Panc1 (cell line): ENCODE data around the gene DDX24. TPM values are rescaled to one million over a fixed set of nuclear protein-coding genes. Genes with fewer than 3 reads are reported as not detected.

ENCODE experiments used
- ATAC-seq: fragments of 200-7000 bp; cut with Tn5 transposase; 2 replicates; pipeline ENCODE4 v1.9.1; 2020; ENCODE audit warnings: mild to moderate bottlenecking, moderate library complexity
- BruUV-seq: library from RNA; stranded (reverse); fragments of 400-500 nt; replicated peaks from 2 replicates; lab custom pipeline; 2021; lab: Mats Ljungman, UMichigan
- CTCF ChIA-PET: fragments of 300-600 bp; sonication (Branson Sonifier 250); formaldehyde crosslinking; loops from one replicate; lab custom pipeline; 2022; ENCODE audit warnings: antibody characterized with exemption; lab: Charles Lee
- POLR2A ChIA-PET: fragments of 300-600 bp; sonication (Branson Sonifier 250); formaldehyde crosslinking; loops from one replicate; lab custom pipeline; 2022; ENCODE audit warnings: antibody characterized with exemption; lab: Charles Lee
- DNase-seq: peaks from one replicate; pipeline ENCODE4 v3.0.0-alpha.2; 2010; ENCODE audit warnings: low read depth, low spot score
- H3K27ac ChIP-seq: 2 replicates; pipeline ENCODE4 v1.5.1; 2011; ENCODE audit warnings: mild to moderate bottlenecking, low read length, inconsistent platforms
- H3K27me3 ChIP-seq: fragments of 200-500 bp; sonication (Bioruptor generic); 2 replicates; pipeline ENCODE4 v1.6.0; 2014; ENCODE audit warnings: low read length, inconsistent platforms; ENCODE audit not compliant: control insufficient read depth, insufficient read depth
- H3K36me3 ChIP-seq: fragments of 200-500 bp; sonication (Bioruptor generic); 2 replicates; pipeline ENCODE4 v1.5.1; 2014; ENCODE audit warnings: inconsistent platforms, mild to moderate bottlenecking, low read length, moderate library complexity; ENCODE audit not compliant: control insufficient read depth, insufficient read depth
- H3K4me1 ChIP-seq: 2 replicates; pipeline ENCODE4 v1.5.1; 2011; ENCODE audit warnings: inconsistent platforms, mild to moderate bottlenecking, low read length, moderate library complexity; ENCODE audit not compliant: control insufficient read depth, insufficient read depth
- H3K4me3 ChIP-seq, 2 experiments: 2 replicates each; pipeline ENCODE4 v1.5.1; 2011 to 2012; ENCODE audit warnings: low read depth in 2 of 2, low read length in 2 of 2, mild to moderate bottlenecking in 2 of 2, inconsistent platforms in 1 of 2, moderate library complexity in 1 of 2
- H3K9me3 ChIP-seq: fragments of 200-500 bp; sonication (Bioruptor generic); 2 replicates; pipeline ENCODE4 v1.5.1; 2014; ENCODE audit warnings: low read depth, mild to moderate bottlenecking, inconsistent platforms, low read length, moderate library complexity; ENCODE audit not compliant: control insufficient read depth, insufficient read depth
- POLR2AphosphoS5 ChIP-seq: IDR thresholded peaks from 2 replicates; pipeline ENCODE4 v1.6.1; 2012; ENCODE audit warnings: mild to moderate bottlenecking, low read depth, low read length, moderate library complexity
- SIN3A ChIP-seq: IDR thresholded peaks from 2 replicates; pipeline ENCODE4 v1.6.1; 2012; ENCODE audit warnings: low read depth, mild to moderate bottlenecking, low read length, moderate library complexity, borderline replicate concordance; ENCODE audit not compliant: insufficient read depth
- TCF7L2 ChIP-seq: IDR thresholded peaks from 2 replicates; pipeline ENCODE4 v1.6.1; 2011; ENCODE audit warnings: mild to moderate bottlenecking, low read depth, low read length, inconsistent platforms
- in situ Hi-C: cut with HindIII; loops from 2 replicates; pipeline ENCODE4 v1.10.0; 2016; ENCODE audit warnings: low sequenced_read_pairs, low pct_unique_long_range_greater_than_20kb
- intact Hi-C: fragments of 100-400 bp; cut with micrococcal nuclease; formaldehyde crosslinking; loops from one replicate; pipeline ENCODE4 v1.10.0; 2022; ENCODE audit not compliant: unreplicated experiment
- total RNA-seq: library from RNA; stranded (reverse); gene quantifications from one replicate; pipeline ENCODE4 v1.2.1, GENCODE V29; 2021; ENCODE audit not compliant: unreplicated experiment
- TF ChIP-seq, protein P1 (sequence below), 2 experiments: IDR thresholded peaks; 2 replicates each; pipeline ENCODE4 v1.6.1; 2011 to 2012; ENCODE audit warnings: low read depth in 2 of 2, control low read depth in 1 of 2, low read length in 1 of 2, mild to moderate bottlenecking in 1 of 2, moderate library complexity in 1 of 2; ENCODE audit not compliant: insufficient read depth in 1 of 2
- TF ChIP-seq, protein P2 (sequence below): fragments of 450-650 bp; IDR thresholded peaks from 2 replicates; pipeline ENCODE4 v1.5.1; 2017; ENCODE audit warnings: mild to moderate bottlenecking

The DDX24 gene
- total RNA-seq, 1 experiment from 2014 or later: 103 TPM

- intact Hi-C loops (no loop called here), in situ Hi-C loops (no loop called here)
- ChIA-PET CTCF (no interaction called here), POLR2A (no interaction called here)
- Histone ChIP-seq H3K36me3 (no peaks in the 10 kb centered on the region), H3K4me3 (no peak overlapping the region), H3K27ac (no peak overlapping the region), H3K9me3 (no peaks in the 10 kb centered on the region), H3K4me1 (peaks cover 4% of the 10 kb centered on the region), H3K27me3 (no peaks in the 10 kb centered on the region)
- no peak for ATAC-seq
- no TSS peak for BruUV-seq
- no peak for DNase-seq
- no peak for TF ChIP-seq SIN3A
- no peak for TF ChIP-seq POLR2AphosphoS5
- TF ChIP-seq, protein P1, sequence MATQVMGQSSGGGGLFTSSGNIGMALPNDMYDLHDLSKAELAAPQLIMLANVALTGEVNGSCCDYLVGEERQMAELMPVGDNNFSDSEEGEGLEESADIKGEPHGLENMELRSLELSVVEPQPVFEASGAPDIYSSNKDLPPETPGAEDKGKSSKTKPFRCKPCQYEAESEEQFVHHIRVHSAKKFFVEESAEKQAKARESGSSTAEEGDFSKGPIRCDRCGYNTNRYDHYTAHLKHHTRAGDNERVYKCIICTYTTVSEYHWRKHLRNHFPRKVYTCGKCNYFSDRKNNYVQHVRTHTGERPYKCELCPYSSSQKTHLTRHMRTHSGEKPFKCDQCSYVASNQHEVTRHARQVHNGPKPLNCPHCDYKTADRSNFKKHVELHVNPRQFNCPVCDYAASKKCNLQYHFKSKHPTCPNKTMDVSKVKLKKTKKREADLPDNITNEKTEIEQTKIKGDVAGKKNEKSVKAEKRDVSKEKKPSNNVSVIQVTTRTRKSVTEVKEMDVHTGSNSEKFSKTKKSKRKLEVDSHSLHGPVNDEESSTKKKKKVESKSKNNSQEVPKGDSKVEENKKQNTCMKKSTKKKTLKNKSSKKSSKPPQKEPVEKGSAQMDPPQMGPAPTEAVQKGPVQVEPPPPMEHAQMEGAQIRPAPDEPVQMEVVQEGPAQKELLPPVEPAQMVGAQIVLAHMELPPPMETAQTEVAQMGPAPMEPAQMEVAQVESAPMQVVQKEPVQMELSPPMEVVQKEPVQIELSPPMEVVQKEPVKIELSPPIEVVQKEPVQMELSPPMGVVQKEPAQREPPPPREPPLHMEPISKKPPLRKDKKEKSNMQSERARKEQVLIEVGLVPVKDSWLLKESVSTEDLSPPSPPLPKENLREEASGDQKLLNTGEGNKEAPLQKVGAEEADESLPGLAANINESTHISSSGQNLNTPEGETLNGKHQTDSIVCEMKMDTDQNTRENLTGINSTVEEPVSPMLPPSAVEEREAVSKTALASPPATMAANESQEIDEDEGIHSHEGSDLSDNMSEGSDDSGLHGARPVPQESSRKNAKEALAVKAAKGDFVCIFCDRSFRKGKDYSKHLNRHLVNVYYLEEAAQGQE (IDR thresholded peaks at IDR 0.05; ENCODE audit: insufficient read depth in 1 of 2, low read depth in 2 of 2, low read length in 1 of 2): no peak
- no peak for TF ChIP-seq TCF7L2
- TF ChIP-seq, protein P2, sequence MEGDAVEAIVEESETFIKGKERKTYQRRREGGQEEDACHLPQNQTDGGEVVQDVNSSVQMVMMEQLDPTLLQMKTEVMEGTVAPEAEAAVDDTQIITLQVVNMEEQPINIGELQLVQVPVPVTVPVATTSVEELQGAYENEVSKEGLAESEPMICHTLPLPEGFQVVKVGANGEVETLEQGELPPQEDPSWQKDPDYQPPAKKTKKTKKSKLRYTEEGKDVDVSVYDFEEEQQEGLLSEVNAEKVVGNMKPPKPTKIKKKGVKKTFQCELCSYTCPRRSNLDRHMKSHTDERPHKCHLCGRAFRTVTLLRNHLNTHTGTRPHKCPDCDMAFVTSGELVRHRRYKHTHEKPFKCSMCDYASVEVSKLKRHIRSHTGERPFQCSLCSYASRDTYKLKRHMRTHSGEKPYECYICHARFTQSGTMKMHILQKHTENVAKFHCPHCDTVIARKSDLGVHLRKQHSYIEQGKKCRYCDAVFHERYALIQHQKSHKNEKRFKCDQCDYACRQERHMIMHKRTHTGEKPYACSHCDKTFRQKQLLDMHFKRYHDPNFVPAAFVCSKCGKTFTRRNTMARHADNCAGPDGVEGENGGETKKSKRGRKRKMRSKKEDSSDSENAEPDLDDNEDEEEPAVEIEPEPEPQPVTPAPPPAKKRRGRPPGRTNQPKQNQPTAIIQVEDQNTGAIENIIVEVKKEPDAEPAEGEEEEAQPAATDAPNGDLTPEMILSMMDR: no peak
Measured at GRCh38 chr14:94127330-94127729, 46.3 kb upstream of the DDX24 start.

- DNase-seq: no peak
- CTCF ChIA-PET: interaction anchor here (0.6 kb wide), 1 partner anchor 149 kb away, joined by 3 read pairs; no protein-coding TSS in a partner anchor
- intact Hi-C loops: no loop called here
- BruUV-seq: no TSS peak
- Histone ChIP-seq H3K36me3 (no peaks in the 10 kb centered on the region), H3K9me3 (no peaks in the 10 kb centered on the region), H3K4me3 (no peak overlapping the region), H3K27ac (no peak overlapping the region), H3K4me1 (peaks cover 4% of the 10 kb centered on the region), H3K27me3 (no peaks in the 10 kb centered on the region)
- POLR2A ChIA-PET: no interaction called here
- ATAC-seq: no peak
- in situ Hi-C loops: no loop called here
- TF ChIP-seq SIN3A: no peak
- TF ChIP-seq TCF7L2: no peak
- no peak for TF ChIP-seq POLR2AphosphoS5
- TF ChIP-seq, protein P2: no peak
- TF ChIP-seq, protein P1 (IDR thresholded peaks at IDR 0.05; ENCODE audit: insufficient read depth in 1 of 2, low read depth in 2 of 2, low read length in 1 of 2): no peak
Measured at GRCh38 chr14:94126800-94127199, 45.8 kb upstream of the DDX24 start.
